ENCODE results near the gene TMEM119.

TMEM119 gene, protein sequence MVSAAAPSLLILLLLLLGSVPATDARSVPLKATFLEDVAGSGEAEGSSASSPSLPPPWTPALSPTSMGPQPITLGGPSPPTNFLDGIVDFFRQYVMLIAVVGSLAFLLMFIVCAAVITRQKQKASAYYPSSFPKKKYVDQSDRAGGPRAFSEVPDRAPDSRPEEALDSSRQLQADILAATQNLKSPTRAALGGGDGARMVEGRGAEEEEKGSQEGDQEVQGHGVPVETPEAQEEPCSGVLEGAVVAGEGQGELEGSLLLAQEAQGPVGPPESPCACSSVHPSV

DNA sequence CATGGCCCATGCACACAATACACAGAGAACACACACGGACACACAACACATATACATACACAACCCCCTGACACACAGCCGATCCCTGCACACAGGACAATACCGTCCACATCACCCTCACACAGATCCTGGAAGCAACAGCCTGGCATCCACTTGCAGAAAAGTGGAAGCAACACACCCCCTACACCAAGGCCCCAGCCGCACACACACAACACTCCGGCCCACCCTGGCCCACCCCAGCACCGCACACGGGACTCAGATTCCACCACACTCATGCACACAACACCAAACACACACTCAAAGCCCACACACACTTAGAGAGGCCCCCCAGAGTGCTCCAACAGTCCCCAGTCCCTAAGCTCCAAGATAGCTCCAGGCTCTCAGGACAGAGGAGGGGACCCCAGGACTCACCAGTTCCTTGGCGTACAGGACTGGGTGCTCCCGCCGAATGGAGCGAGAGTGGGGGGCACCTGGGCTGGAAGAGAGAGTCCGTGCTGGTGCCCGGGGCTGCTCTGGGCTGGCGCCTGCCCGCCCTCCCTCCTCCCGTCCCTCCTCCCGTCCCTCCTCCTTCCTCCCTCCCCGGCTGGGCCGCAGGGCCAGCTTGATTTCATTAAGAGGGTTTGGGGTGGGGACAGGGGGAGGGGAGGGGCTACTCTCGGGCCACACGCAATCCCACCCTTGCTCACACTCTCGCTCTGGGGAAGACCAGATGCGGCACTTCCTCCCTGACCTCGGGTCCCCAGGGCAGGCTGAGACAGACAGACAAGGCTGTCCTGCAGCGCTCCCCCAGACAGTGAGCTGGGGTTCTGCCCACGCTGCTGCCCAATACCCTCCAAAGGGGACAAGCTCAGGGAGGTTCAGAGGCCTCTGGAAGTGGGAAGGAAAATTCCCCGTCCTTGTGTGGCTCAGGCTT lies at the start of gene TMEM119:
TMEM119 (minus strand) TSS at position 526 of the 913 bp plus-strand sequence. CDS start 5,701 bp downstream, outside the sequence.
- in situ Hi-C loops (cut with HindIII; ENCODE audit: low sequenced_read_pairs), result no loop called here

DNA sequence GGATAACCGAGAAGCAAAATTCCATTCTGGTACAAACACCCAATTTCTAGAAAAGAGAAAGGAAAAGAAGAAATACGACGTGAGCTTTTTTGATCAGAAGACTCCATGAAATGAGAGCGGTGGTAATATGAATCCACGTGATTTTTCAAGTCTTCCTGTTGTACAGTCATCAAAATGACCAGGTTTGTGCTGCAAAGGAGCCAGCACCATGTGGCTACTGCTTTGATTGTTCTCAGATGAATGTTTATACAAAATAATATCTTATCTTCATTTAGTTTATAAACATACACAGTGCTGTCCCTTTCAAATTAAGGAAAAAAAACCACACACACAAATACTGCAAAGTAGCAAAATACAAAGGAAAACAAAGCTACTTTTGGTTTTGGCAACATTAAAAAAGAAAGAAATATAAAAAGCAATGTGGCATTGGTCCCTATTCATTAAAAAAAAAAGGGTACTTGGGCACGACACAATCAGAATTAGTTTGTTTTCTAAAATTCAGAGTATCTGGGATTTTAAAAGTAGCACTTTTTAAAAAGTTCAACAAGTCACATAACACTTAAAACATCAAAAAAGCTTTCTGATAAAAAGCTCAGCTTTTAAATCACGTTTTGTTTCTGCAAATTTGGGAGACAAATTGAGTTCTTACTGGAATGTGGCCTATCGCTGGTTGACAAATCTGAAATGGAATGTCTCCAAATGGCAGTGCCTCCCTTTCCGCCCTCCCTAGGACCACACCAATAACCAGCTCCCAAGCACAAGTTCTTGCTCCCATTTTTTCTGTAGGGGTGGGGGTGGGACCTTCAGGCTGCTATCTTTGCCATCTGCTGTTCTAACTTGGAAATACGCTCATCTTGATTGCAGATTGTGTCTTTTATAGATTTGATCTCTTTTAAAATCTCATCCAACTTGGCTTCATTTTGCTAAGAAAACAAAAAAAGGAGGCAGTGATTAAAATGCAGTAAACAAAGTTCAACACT lies 49.0 kb upstream of the TMEM119 start:
- in situ Hi-C loops (cut with HindIII; ENCODE audit: low sequenced_read_pairs), result no loop called here

DNA sequence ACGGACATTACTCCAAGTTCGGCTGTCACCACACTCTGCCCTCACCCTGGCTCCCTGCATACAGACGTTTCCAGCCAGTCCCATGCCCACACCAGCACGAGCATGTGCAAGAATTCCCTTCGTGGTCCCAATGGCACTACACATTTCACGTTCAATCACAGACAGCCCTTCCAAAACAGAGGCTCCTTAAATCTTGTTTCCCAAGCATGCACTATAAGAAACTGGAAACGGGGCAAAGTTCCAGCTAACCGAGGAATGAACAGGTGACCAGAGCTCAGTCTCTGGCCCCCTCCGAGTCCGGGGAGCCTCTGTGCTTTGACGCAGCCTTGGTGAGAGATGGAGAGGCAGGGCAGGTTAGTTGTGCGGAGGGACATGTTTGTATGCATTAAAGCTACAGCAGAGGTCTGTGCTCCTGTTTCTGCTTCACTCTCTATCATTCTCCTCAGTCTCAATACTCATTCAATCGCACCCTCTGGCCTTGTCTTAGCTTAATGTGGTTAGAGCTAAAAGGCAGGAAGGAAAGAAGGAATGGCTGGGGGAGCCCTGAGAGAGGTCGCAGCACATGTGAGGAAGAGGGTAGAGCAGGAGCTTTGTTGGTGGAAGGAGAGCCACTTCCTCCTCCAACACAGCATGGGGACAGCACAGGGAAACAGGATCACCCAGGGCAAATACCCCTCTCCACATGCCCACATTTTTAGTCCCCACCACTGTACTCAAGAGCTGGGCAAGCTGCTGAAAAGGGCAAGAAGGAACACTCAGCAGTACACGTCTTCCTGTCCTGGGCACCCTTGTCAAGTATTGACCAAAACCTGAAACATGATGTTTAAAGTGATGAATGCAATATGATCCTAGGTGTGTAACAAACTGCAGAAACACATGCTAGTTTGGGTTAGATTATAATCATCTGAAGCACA lies 48.1 kb upstream of the TMEM119 start:
- in situ Hi-C loops (cut with HindIII; ENCODE audit: low sequenced_read_pairs), result no loop called here

DNA sequence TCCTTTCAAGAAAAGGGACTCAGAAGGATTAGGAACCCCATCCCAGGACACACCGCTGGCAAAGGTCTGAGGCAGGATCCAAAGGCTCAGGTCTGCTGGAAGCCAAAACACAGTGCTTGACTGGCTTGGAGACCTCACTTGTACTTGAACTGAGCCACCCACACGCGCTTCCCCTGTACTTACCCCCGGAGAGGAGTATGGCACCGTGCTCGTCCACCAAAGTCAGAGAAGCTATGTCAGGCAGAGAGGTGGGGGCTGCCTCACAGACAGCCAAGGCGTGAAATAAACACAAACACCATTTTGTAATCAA lies 46.9 kb upstream of the TMEM119 start:
- in situ Hi-C loops (cut with HindIII; ENCODE audit: low sequenced_read_pairs), result loop anchor here (5.0 kb wide), 1 partner anchor 37 kb away; no protein-coding TSS in a partner anchor

DNA sequence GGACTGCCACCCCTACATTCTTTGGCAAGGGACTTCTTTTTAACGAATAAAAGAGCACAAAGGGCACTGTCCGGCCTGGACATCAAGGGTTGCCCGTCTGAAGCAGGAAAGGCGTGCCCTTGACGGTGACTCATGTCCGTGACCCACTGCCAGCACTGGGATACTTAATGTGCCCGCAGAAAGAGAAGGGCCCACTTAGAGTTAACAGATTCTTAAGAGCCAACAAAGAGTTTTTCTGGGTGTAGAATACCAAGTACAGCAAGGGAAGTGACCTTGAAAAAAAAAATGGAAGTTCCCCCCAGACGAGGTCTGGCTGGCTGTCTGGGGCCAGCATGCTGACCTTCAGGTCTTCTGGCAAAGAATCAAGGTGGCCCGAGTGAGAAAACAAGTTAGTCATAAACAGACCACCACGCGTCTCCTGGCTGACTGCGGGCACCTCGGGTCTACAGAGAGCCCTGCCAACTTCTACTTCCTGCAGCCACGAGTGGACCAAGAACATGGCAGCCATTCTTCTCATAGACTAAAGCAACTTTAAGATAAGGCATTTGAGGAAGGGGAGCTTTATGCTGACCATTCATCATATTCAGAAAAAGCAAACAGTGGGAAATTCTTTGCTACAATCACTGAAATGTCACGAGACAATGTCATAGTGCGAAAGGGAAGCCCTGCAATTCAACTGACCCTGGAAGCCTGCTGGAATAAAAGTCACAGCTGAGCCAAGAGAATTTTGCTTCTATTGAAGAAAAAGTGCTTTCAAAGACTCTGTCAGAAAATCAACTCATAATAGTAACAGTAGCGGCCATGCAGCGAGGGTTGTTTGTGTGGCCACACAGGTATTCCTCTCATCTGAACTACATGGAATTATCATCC lies 46.3 kb upstream of the TMEM119 start:
- in situ Hi-C loops (cut with HindIII; ENCODE audit: low sequenced_read_pairs), result loop anchor here (5.0 kb wide), 1 partner anchor 37 kb away; no protein-coding TSS in a partner anchor

DNA sequence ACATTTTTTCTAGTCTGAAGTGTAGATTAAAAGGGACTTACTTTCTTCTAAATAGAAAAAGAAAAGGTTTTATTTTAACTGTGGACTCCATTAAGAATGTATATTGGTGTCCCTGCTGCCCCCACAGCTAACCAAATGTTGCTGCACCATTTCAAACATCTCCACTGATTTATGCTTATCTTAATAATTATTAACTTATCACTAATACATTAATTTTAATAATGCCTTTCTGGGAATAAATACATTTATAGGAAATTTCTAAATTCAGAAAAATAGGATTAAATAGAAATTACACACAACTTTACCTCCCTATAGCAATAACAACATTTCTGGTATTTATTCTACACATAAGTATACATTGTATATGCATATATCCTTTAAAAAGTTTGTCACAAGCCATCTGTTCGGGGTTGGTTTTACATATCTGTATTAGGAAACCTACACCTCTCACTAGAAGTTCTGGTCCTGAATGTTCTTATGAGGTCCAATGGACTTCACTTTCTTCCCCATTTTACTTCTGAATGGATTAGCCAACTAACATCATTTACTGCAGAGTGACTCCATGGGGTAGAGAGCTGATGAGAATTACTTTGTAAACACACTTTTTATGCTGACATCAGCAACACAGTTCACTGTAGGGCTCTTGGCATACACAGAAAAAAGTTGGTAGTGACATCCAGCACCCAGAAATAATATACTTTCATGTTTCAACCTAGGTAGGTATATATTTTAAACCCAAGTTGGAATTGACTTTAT lies 45.2 kb upstream of the TMEM119 start:
- in situ Hi-C loops (cut with HindIII; ENCODE audit: low sequenced_read_pairs), result loop anchor here (5.0 kb wide), 1 partner anchor 36 kb away; no protein-coding TSS in a partner anchor

DNA sequence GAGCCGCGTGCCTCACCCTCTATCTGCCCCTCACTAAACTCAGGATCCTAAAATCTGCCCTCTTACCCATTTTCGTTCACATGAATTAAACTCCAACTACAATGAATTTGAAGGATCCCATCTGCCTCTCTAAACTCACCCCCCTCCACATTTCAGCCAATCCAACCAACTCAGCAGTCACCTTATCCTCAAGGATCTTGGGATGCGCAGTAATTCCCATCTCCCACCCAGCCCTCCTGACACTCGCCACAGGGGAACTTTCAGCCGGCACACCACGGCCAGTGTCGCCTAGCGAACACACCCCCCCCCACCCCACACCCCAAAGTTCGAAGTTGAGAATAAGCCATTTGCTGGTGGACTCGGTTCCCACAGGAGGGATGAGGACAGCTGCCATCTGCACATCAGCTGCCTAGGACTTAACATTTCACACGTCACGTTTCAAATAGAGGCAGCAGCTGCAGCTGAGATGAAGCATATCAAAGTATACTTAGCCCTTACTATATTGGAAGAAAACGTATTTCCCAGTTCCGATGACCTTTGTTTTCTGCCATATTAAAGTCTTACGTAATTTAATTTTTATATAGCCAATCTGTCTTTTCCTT lies 44.5 kb upstream of the TMEM119 start:
- in situ Hi-C loops (cut with HindIII; ENCODE audit: low sequenced_read_pairs), result loop anchor here (5.0 kb wide), 1 partner anchor 35 kb away; no protein-coding TSS in a partner anchor

DNA sequence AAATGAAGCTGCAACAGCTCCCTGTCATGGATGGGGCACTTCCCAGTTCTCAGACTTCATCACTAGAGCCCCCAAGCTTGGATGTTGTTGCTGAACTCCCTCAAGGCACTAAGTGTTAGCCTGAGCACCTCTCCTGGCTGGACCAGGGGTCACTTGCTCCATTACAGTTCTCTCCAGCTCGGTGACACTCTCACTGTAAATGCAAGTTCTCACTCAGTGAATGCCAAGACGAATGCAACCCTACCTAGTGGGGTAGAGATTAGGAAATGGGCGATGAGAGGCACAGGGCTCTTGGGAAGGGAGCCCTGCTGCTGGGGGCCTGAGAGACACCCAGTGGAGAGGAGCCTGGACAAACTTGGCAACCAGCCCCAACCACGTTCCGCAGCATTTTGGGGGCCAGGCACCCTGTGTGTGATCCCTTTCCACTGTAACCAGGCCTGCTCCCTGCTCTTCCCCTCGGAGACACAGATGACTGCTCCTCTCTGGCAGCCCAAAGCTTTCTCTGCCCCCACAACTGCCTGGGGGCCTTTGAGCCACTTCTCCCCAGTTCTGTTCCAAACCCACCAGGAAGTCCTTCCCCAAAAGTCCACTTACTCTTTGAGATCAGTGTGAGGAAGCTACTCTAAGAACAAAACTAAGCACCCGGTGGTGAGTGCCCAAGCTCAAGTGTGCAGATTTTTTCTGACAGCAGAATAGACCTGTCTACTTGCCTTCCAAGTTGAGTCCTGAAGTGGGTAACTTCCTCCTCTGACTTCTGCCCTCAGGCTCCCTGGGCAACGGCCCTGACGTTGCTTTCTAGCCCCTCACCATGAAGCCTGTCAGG lies 43.8 kb upstream of the TMEM119 start:
- in situ Hi-C loops (cut with HindIII; ENCODE audit: low sequenced_read_pairs), result loop anchor here (5.0 kb wide), 1 partner anchor 34 kb away; no protein-coding TSS in a partner anchor

DNA sequence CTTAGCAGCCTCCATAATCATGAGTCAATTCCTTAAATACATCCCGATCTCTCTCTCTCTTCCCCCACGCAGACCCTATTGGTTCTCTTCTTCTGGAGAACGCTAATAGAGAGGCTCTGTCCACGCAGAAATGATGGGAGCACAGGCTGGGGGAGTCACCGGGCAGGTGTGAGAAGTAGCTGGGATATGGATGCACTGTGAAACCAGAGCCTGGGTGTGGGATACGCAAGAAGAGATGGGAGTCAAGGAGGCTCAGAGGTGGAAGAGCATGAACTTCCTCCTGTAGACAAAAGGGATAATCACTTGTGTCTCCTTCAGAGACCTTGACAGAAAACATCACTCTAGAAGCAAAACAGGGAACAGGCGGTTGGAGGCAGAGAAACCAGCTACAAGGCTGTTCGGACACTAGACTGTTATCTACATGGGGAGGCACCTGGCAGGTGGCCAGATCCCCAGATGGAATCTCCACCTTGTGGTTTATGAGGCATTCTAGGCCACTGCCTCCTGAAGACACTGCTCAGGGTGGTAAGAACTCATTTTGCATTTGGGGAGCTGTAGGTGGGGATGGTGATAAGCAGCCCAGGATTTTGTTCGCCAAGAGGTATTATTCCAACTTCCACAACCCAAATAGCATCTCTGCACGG lies 43.0 kb upstream of the TMEM119 start:
- in situ Hi-C loops (cut with HindIII; ENCODE audit: low sequenced_read_pairs), result loop anchor here (5.0 kb wide), 1 partner anchor 34 kb away; no protein-coding TSS in a partner anchor

DNA sequence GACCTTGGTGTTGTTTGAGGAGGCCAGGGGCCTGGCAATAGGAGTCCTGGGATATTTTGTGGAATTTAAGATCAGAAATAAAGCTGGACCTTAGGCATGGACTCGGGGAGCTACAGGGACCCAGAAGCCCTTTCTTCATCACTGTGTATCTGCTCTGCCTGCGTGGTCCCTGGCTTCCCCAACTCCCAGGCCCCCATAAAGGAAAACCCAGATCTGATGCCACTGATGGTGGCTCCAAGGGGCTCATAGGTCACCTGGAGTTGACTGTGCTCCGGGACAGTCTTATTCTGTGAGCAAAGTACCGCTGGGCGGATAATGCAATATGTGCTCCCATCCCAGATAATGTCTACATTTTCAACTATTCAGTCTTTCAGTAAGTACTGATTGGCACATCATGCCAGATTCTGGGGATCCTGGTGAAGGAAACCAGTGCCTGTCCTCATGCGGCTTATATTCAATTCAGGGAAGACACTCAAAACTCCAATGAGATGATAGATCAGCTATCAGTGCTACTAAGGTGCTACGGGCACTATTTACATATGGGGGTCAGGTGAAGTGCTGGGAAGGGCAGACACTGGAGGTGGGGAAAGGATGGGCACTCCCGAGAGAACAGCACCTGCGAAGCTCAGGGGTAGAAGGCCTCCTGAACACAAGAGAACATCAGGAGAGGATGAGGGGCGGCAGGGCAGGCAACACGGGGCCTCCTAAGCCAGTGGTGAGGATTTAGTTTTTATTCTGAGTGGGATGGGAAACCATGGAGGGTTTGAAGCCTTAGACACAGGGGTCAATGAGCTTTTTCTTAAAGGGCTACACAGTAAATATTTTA lies 41.3 kb upstream of the TMEM119 start:
- in situ Hi-C loops (cut with HindIII; ENCODE audit: low sequenced_read_pairs), result no loop called here

DNA sequence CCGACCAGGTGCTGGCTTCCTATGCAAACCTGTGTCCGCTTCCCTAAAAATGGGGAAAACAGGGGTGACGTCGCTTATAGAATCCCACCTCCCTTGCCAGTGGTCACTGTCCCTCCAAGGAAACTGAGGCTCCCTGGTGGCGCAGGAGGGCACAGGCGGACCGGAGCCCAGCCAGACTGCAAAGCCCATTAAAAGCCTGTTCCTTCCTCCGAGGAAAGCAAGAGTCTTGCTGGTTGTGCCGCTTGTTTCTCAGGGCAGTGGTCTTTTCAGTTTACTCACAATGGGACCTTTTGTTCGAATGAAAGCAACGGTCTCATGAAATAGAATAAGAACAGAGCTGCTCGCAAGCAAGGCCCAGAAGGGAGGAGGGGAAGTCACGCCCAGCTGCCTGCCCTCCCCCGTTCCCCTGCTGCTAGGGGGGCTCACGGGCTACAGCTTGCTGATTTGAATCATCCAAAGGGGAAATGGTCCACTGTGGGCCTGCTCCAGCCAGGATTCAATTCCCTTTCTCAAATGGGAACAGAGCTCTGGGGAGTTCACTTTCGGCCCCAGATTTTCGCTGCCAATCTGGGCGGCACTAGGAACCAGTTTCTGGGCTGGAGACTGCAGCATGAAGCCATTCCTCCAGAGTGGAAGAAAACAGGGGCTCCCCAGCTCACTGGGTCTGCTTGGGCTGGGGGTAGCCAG lies 40.4 kb upstream of the TMEM119 start:
- in situ Hi-C loops (cut with HindIII; ENCODE audit: low sequenced_read_pairs), result no loop called here

DNA sequence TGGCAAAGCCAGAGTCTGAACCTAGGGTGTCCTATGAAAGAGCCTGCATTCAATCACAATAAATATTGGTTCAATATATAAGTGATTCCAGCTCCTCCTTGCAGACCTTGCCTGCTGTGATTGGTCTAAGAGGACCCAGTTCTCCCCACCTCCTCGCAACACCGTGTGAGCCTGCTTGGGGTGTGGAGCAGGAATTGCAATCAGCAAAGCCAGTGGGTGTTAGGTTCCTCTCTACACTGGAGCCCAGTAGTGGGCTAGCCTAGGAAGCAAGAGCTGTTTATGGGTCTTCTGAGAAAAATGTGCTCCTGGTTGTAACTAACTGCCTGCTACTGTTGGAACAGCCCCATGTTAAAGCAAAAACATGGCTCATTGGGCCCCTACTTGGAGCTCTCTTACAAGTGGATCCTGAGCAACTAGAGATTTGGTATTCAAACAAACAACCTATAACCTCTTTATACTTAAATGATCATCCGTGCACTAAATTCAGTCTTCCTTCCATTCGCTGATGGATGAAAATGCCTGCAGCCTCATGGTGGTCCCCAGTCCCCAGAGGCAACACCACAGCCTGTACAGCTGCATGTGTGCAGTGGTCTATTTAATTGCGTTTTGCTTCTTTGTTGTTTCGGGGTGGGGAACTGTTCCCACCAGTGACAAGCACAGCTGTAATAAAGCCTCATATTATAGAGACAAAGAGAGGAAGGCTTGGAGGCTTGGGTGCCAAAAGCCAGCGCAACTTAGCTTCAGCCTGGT lies 39.5 kb upstream of the TMEM119 start:
- in situ Hi-C loops (cut with HindIII; ENCODE audit: low sequenced_read_pairs), result no loop called here

DNA sequence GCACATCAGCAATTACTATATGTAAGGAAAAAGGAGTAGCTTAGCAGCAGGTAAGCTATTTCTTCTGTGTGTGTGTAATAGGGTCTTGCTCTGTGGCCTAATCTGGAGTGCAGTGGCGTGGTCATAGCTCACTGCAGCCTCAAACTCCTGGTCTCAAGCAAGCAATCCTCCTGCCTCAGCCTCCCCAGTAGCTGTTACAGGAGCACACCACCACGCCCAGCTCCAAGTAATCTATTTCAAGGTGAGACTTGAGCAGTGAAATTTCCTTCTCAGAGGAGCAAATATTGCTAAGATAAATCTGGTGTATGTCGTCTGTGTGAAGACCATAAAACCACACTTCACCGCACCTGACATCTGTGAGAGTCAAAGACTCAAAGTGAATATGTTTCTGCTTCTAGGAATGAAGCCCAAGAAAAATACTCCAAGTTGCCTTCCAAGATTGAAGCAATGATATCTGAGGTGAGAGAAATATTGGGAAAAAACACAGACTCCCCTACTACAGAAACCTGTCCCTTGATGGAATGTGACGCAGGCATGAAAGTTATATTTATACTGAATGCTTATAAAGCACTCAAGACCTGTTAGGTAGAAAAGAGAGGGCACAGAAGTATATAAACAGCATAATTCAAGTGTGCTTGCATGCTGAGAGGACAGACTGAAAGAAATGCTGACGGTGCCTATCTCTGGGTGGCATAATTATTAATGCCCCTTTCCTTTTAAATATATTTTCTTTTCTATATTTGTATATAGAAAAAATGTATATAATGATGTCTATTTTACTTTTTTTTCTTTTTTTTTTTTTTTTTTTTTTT lies 38.3 kb upstream of the TMEM119 start:
- in situ Hi-C loops (cut with HindIII; ENCODE audit: low sequenced_read_pairs), result no loop called here

All from DLD1 (cell line).